Ectodermal cell (in vitro differentiated cells): ENCODE measurements around the gene ZMPSTE24.

Experiments used
- H3K27ac ChIP-seq: 2 replicates; pipeline ENCODE4 v1.7.0; 2013; ENCODE audit warnings: mild to moderate bottlenecking, low read depth, low read length; ENCODE audit not compliant: insufficient read depth, poor library complexity, severe bottlenecking
- H3K27me3 ChIP-seq: 2 replicates; pipeline ENCODE4 v1.7.0; 2013; ENCODE audit warnings: mild to moderate bottlenecking, low read length; ENCODE audit not compliant: insufficient read depth, control insufficient read depth, poor library complexity, severe bottlenecking
- H3K36me3 ChIP-seq: one replicate; pipeline ENCODE4 v1.7.0; 2013; ENCODE audit warnings: low read length; ENCODE audit not compliant: control insufficient read depth, insufficient read depth
- H3K4me1 ChIP-seq: one replicate; pipeline ENCODE4 v1.7.0; 2013; ENCODE audit warnings: low read length; ENCODE audit not compliant: control insufficient read depth, insufficient read depth
- H3K4me3 ChIP-seq: 2 replicates; pipeline ENCODE4 v1.7.0; 2013; ENCODE audit warnings: low read depth, low read length, control low read depth; ENCODE audit not compliant: insufficient read depth
- H3K9me3 ChIP-seq: 2 replicates; pipeline ENCODE4 v1.7.0; 2013; ENCODE audit warnings: mild to moderate bottlenecking, low read length, moderate library complexity; ENCODE audit not compliant: control insufficient read depth
- WGBS, 2 experiments: methylation state at CpG; one replicate each; pipeline ENCODE4 v1.1.7; 2013; ENCODE audit warnings: missing lambda C conversion rate in 2 of 2; 5-methylcytosine and 5-hydroxymethylcytosine counted together

ZMPSTE24 gene

GRCh38 chr1:40257313-40257687, 736 bp upstream of the ZMPSTE24 start:
- H3K27me3 ChIP-seq: no peaks in the 10 kb centered on the region
- H3K4me1 ChIP-seq: peaks cover 4% of the 10 kb centered on the region
- no peaks in the 10 kb centered on the region for H3K9me3 ChIP-seq
- H3K27ac ChIP-seq: peak overlapping the region; percentile 94
- WGBS, 2 experiments: 1% methylated on average over 16 of the region's 16 CpGs
- peaks cover 21% of the 10 kb centered on the region for H3K36me3 ChIP-seq
- peak overlapping the region; percentile 100 for H3K4me3 ChIP-seq

DNA sequence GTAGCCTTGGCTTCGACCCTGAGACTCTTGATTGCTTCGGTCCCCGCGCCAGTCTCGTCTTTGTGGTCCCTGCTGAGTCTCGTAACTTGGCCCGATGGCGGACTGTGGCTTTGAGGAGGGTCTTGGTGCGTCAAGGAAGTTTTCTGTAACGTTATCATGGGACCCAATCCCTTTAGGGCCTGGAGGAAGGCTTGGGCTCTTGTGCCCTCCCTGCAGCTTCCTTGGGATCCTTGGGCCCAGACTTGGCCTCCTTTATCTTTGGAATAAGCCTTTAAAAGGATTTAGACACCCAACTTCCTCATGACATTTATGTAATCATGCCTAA, 371 bp downstream of the ZMPSTE24 start:
- H3K4me1 ChIP-seq: peaks cover 4% of the 10 kb centered on the region
- no peaks in the 10 kb centered on the region for H3K27me3 ChIP-seq
- peak overlapping the region; percentile 100 for H3K4me3 ChIP-seq
- no peaks in the 10 kb centered on the region for H3K9me3 ChIP-seq
- peak overlapping the region; percentile 67 for H3K27ac ChIP-seq
- H3K36me3 ChIP-seq: peaks cover 25% of the 10 kb centered on the region
- 0% methylated on average over 10 of the region's 10 CpGs for WGBS, 2 experiments

DNA sequence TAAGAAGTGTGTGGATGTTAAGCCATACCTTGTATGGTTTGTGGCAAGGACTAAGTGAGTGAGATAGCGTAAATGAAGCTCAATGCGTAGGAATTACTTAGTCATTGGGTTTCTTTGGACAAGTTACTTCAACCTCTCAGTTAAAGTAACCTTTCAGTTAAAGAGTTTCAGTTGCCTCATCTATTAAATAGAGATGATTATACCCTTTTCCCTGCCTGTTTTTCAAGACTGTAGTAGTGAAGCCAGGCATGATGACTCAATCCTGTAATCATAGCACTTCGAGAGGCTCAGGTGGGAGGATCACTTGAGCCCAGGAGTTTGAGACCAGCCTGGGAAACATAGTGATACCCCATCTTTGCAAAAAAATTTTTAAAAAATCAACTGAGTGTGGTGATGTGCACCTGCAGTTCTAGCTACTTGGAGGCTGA, 6.3 kb downstream of the ZMPSTE24 start:
- Histone ChIP-seq H3K27ac (no peak overlapping the region), H3K4me3 (no peak overlapping the region), H3K9me3 (no peaks in the 10 kb centered on the region), H3K27me3 (no peaks in the 10 kb centered on the region), H3K4me1 (no peaks in the 10 kb centered on the region), H3K36me3 (peaks cover 43% of the 10 kb centered on the region)
- 93 to 97% methylated on average over 3 of the region's 3 CpGs for WGBS, 2 experiments

- H3K36me3 ChIP-seq: peaks cover 48% of the 10 kb centered on the region
- H3K4me3 ChIP-seq: no peak overlapping the region
- no peaks in the 10 kb centered on the region for H3K9me3 ChIP-seq
- H3K27ac ChIP-seq: no peak overlapping the region
- H3K4me1 ChIP-seq: no peaks in the 10 kb centered on the region
- no peaks in the 10 kb centered on the region for H3K27me3 ChIP-seq
Measured at GRCh38 chr1:40265298-40265697, 7.3 kb downstream of the ZMPSTE24 start.

DNA sequence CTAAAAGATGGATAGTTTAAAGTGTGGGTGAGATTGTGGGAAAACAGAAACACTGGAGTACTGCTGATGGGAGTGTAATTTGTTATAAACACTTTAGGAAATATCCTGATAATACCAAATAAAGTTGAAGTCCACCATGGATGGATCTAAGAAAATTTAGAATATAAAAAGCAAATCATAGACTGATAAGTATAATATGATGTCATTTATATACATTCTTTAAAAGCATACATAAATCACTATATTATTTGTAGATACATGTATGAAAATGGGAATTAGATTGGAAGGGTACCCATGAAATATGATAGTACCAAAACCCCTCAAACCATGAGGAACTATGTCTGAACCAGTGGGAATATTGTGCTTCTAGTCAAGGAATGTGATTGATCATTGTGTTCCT, 7.9 kb downstream of the ZMPSTE24 start:
- no peak overlapping the region for H3K4me3 ChIP-seq
- H3K9me3 ChIP-seq: no peaks in the 10 kb centered on the region
- no peak overlapping the region for H3K27ac ChIP-seq
- H3K27me3 ChIP-seq: no peaks in the 10 kb centered on the region
- peaks cover 44% of the 10 kb centered on the region for H3K36me3 ChIP-seq
- no peaks in the 10 kb centered on the region for H3K4me1 ChIP-seq

DNA sequence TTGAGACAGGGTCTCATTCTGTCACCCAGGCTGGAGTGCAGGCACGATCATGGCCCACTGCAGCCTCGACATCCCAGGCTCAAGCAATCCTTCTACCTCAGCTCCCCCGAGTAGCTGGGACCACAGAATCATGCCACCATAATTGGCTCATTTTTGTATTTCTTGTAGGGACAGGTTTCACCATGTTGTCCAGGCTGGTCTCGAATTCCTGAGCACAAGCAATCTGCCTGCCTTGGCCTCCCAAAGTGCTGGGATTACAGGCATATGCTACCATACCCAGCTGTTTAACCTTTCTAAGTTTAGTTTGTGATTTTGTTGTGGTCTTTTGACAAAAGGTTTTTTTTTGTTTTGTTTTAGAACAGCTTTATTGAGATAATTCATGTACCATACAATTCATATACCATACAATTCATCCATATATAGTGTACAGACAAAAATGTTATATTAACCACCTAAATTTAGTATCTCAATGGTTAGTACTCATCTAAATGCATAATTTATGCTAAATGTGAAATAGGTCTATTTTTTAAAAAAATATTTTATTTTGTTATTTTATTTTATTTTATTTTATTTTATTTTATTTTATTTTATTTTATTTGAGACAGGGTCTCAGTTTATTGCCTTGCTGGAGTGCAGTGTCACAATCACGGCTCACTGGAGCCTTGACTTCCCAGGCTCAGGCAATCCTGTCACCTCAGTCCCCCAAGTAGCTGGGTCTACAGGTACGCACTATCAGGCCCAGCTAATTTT, 8.9 kb downstream of the ZMPSTE24 start:
- H3K4me3 ChIP-seq: no peak overlapping the region
- no peaks in the 10 kb centered on the region for H3K9me3 ChIP-seq
- no peak overlapping the region for H3K27ac ChIP-seq
- no peaks in the 10 kb centered on the region for H3K27me3 ChIP-seq
- 92 to 94% methylated on average over 6 of the region's 6 CpGs for WGBS, 2 experiments
- peaks cover 34% of the 10 kb centered on the region for H3K36me3 ChIP-seq
- no peaks in the 10 kb centered on the region for H3K4me1 ChIP-seq

GRCh38 chr1:40267767-40268187, 9.7 kb downstream of the ZMPSTE24 start:
- WGBS, 2 experiments: 97 to 100% methylated on average over 2 of the region's 2 CpGs
- peaks cover 33% of the 10 kb centered on the region for H3K36me3 ChIP-seq
- H3K27ac ChIP-seq: no peak overlapping the region
- no peaks in the 10 kb centered on the region for H3K27me3 ChIP-seq
- H3K9me3 ChIP-seq: no peaks in the 10 kb centered on the region
- H3K4me1 ChIP-seq: no peaks in the 10 kb centered on the region
- H3K4me3 ChIP-seq: no peak overlapping the region

GRCh38 chr1:40268211-40268610, 10.2 kb downstream of the ZMPSTE24 start:
- H3K4me1 ChIP-seq: no peaks in the 10 kb centered on the region
- no peak overlapping the region for H3K4me3 ChIP-seq
- no peaks in the 10 kb centered on the region for H3K27me3 ChIP-seq
- H3K36me3 ChIP-seq: peaks cover 33% of the 10 kb centered on the region
- H3K9me3 ChIP-seq: no peaks in the 10 kb centered on the region
- H3K27ac ChIP-seq: no peak overlapping the region

DNA sequence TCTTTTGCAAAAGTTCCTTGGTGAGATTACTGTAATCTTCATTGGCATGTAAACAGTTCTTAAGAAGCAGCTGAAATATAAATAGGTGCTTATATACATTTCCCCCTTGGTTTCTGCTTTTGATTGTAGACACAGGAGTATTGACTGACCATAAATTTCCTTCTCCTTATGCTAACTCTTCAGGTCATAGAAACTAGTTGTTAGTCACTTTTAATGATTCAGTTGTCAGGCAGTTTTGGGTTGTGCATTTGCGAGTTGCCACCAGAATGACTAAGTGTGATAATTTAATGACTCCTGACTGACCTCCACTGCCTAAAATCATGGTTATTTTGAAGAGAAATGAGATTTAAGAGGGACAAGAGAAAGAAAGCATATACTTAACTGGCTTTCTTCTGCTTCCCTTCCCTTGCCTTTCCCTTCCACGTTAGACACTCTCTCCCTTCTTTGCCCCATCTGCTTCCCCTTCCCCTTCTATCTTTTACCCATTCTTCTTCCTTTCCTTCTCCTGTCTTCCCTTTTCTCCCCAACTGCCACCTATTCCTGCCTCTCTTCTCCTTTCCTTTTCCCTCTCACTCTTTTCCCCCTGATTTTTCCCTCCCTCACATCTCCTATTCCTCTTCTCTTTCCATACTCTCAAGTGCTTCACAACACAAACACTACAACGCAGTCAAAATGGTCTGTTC, 12.3 kb downstream of the ZMPSTE24 start:
- H3K27ac ChIP-seq: no peak overlapping the region
- WGBS, 2 experiments: 92 to 94% methylated on average over 3 of the region's 3 CpGs
- no peaks in the 10 kb centered on the region for H3K9me3 ChIP-seq
- H3K4me1 ChIP-seq: no peaks in the 10 kb centered on the region
- peaks cover 37% of the 10 kb centered on the region for H3K36me3 ChIP-seq
- H3K4me3 ChIP-seq: no peak overlapping the region
- no peaks in the 10 kb centered on the region for H3K27me3 ChIP-seq

DNA sequence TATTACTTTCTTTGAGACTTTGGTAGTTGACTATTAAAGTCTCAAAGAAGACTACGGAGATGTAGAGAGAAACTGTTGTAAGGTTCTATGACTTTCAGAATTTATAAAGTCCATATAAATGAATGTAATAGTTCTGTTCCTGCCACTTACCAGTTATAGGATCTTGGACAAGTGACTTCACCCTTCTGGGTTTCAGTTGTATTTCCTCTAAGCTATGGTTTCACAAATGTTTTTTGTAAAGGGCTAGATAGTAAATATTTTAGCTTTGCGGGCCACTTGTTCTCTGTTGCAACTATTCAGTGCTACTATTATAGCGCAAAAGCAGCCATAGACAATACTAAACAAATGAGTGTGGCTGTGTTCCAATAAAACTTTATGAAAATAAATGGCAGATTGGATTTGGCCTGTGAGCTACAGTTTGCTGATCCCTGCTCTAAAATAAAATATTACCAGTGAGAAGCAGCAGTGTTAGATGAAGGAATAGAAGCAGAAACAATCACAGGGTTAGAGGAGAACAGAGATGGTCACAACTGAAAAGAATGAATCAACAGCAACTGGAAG, 14.7 kb downstream of the ZMPSTE24 start:
- H3K36me3 ChIP-seq: peaks cover 33% of the 10 kb centered on the region
- no peak overlapping the region for H3K4me3 ChIP-seq
- 97 to 98% methylated on average over 3 of the region's 3 CpGs for WGBS, 2 experiments
- no peaks in the 10 kb centered on the region for H3K9me3 ChIP-seq
- no peaks in the 10 kb centered on the region for H3K27me3 ChIP-seq
- no peak overlapping the region for H3K27ac ChIP-seq
- H3K4me1 ChIP-seq: no peaks in the 10 kb centered on the region
